ENCODE data around the gene OR10A6. TPM values are rescaled to one million over a fixed set of nuclear protein-coding genes. Genes with fewer than 3 reads are reported as not detected.

Gene OR10A6
- total and polyA plus RNA-seq, 5 donors, result not detected

DNA sequence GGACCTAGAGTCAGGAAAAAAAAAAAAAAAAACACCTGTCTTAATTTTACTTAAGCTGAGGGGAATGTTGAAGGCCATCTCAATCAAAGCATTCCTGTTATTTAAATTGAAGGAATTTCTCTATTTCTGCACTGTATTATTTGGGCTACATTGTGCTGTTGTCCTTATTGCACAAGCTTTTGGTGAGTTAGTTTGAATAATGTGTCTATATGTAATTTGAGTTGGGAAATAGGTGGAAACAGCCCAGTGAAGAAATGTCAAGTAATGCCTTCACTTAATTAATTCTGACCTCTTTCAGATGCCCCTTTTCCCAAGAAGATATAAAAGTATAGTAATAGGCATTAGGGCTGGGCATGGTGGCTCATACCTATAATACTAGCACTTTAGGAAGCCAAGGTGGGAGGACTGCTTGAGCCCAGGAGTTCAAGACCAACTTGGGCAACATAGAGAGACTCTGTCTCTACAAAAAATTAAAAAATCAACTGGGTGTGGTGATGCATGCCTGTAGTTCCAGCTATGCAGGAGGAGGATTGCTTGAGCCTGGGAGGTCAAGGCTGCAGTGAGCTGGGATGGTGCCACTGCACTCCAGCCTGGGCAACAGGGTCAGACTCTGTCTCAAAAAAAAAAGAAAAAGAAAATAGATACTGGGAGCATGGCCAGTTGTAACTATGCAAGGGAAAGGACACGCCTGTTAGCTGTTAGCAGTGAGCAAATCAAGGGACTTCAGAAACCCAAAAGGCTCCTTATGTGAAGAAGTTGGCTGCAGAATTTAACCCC is 34.9 kb downstream of the OR10A6 start:
- 25% methylated on average over 1 of the region's 1 CpG for WGBS
- intact Hi-C loops (cut with DNase I), result loop anchor here in 1 of 4 donors (10.0 kb wide), 1 partner anchor 199 kb away; no protein-coding TSS in a partner anchor
- no peak overlapping the region for H3K27ac ChIP-seq (ENCODE audit: low read length)
- no peaks in the 10 kb centered on the region for H3K27me3 ChIP-seq (ENCODE audit: control insufficient read depth, insufficient read depth)
- ATAC-seq, result no peak
- H3K4me3 ChIP-seq (ENCODE audit: low read length), result no peak overlapping the region
- peaks cover 1% of the 10 kb centered on the region for H3K9me3 ChIP-seq (ENCODE audit: control insufficient read depth, low read length)
- no peaks in the 10 kb centered on the region for H3K4me1 ChIP-seq (ENCODE audit: control insufficient read depth, insufficient read depth, low read length)
- no peak for DNase-seq

DNA sequence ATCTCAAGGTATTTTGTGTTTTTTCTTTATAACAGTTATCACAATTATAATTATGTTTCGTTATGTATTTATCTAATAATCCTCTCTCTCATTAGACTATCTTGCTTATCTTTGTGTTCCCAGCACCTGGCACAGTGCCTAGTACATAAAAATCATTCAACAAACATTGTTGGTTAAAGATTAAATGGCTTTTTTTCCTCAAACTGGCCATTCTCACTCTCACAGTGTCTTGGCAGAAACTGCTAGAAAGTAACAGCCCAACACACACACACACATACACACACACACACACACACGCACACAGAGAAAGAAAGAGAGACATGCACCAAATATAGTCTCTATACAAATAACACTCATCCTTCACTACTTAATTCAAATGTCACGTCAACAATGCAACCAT is 36.8 kb downstream of the OR10A6 start:
- H3K27ac ChIP-seq (ENCODE audit: low read length), result no peak overlapping the region
- ATAC-seq (no peak), DNase-seq (no peak)
- H3K9me3 ChIP-seq (ENCODE audit: control insufficient read depth, low read length), result peaks cover 1% of the 10 kb centered on the region
- 38% methylated on average over 3 of the region's 3 CpGs for WGBS
- intact Hi-C loops (cut with DNase I), result loop anchor here in 3 of 4 donors (5.0 to 10.0 kb wide), 2 partner anchors 93 to 201 kb away; partner anchors contain the start of gene EIF3F (in 3 of the 3)
- H3K4me1 ChIP-seq (ENCODE audit: control insufficient read depth, insufficient read depth, low read length), result peaks cover 1% of the 10 kb centered on the region
- H3K27me3 ChIP-seq (ENCODE audit: control insufficient read depth, insufficient read depth), result no peaks in the 10 kb centered on the region
- H3K4me3 ChIP-seq (ENCODE audit: low read length), result no peak overlapping the region

DNA sequence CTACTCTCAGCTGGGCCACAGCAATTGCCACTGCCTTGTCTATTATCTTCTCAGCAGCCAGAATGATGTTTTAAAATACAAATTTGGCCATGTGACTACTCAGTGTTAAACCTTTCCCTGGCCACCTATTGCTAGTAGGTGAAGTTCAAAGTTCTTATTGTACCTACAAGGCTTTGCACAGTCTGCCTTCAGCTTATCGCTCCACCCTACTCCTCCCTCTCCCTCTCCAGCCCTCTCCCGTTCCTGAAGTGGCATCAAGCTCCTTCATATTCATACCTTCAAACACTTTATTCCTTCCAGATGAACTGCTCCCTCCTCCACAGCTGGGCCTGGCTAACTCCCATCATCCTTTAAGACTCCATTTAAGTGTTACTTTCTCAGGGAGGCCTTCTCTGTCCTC is 37.3 kb downstream of the OR10A6 start:
- ATAC-seq, result no peak
- no peak for DNase-seq
- Histone ChIP-seq H3K27me3 (ENCODE audit: control insufficient read depth, insufficient read depth) (no peaks in the 10 kb centered on the region), H3K4me1 (ENCODE audit: control insufficient read depth, insufficient read depth, low read length) (peaks cover 1% of the 10 kb centered on the region), H3K9me3 (ENCODE audit: control insufficient read depth, low read length) (peaks cover 1% of the 10 kb centered on the region), H3K27ac (ENCODE audit: low read length) (no peak overlapping the region), H3K4me3 (ENCODE audit: low read length) (no peak overlapping the region)
- intact Hi-C loops (cut with DNase I), result loop anchor here (2.0 to 10.0 kb wide), 3 partner anchors 93 to 201 kb away; partner anchors contain the start of gene EIF3F (in 4 of the 4)
- WGBS, result 75% methylated on average over 2 of the region's 2 CpGs

DNA sequence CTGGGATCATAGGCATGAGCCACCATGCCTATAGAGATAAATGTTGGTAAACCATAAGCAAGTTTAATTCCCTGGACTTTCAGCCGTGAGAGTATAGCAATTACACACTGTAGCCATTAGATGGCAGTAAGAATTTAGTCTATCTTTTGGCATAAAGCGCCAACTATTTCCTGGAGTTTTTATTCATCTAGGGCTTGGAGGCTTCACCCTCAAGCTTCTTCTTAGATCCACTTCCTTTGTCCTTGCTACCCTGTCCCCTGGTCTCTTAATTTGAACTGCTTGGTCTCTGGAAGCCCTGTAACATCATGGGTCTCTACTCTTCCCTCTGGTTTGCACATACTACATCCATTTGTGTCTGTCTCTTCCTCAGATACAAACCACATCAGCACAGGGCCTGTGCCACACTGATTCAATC is 38.2 kb downstream of the OR10A6 start:
- Histone ChIP-seq H3K27ac (ENCODE audit: low read length) (no peak overlapping the region), H3K4me3 (ENCODE audit: low read length) (no peak overlapping the region), H3K9me3 (ENCODE audit: control insufficient read depth, low read length) (peaks cover 1% of the 10 kb centered on the region), H3K4me1 (ENCODE audit: control insufficient read depth, insufficient read depth, low read length) (peaks cover 1% of the 10 kb centered on the region), H3K27me3 (ENCODE audit: control insufficient read depth, insufficient read depth) (no peaks in the 10 kb centered on the region)
- intact Hi-C loops (cut with DNase I), result loop anchor here (2.0 to 10.0 kb wide), 3 partner anchors 94 to 202 kb away; partner anchors contain the start of gene EIF3F (in 4 of the 4)
- 10% methylated on average over 2 of the region's 2 CpGs for WGBS
- peak; percentile 50 to 68 for ATAC-seq
- no peak for DNase-seq

DNA sequence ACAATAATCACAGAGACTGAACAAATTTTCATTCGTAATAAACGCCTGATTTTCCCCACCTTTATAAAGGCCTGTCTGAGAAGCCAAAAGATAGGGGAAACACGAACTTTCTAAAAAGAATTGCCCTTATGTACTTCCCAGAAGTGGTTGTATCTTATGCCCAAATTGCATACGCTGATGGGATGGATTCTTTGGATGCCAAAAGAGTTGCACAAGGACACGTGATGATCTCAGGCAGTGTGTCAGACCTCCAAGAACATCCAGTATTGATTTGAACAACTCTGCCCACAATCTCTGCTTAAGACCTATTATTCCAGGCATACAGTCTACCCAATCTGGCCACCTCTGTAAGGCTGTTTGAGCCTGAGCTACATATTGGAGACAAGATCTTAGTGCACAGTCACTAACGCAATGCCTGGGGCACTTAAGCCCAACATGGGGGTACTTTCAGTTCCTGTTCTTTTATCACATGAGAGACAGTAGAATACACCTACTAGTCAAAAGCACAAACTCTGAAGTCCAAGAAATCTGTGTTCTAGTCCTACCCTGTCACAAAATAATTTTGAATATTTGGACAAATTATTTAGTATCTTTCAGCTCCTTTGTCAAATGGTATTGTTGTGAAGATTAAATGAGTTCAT is 38.9 kb downstream of the OR10A6 start:
- H3K4me1 ChIP-seq (ENCODE audit: control insufficient read depth, insufficient read depth, low read length), result peaks cover 1% of the 10 kb centered on the region
- DNase-seq (no peak), ATAC-seq (peak; percentile 68 to 71)
- H3K9me3 ChIP-seq (ENCODE audit: control insufficient read depth, low read length), result peaks cover 1% of the 10 kb centered on the region
- H3K27ac ChIP-seq (ENCODE audit: low read length), result peak overlapping the region; percentile 85
- 29% methylated on average over 6 of the region's 6 CpGs for WGBS
- intact Hi-C loops (cut with DNase I), result loop anchor here (2.0 to 10.0 kb wide), 3 partner anchors 95 to 203 kb away; partner anchors contain the start of gene EIF3F (in 4 of the 4)
- no peaks in the 10 kb centered on the region for H3K27me3 ChIP-seq (ENCODE audit: control insufficient read depth, insufficient read depth)
- no peak overlapping the region for H3K4me3 ChIP-seq (ENCODE audit: low read length)

DNA sequence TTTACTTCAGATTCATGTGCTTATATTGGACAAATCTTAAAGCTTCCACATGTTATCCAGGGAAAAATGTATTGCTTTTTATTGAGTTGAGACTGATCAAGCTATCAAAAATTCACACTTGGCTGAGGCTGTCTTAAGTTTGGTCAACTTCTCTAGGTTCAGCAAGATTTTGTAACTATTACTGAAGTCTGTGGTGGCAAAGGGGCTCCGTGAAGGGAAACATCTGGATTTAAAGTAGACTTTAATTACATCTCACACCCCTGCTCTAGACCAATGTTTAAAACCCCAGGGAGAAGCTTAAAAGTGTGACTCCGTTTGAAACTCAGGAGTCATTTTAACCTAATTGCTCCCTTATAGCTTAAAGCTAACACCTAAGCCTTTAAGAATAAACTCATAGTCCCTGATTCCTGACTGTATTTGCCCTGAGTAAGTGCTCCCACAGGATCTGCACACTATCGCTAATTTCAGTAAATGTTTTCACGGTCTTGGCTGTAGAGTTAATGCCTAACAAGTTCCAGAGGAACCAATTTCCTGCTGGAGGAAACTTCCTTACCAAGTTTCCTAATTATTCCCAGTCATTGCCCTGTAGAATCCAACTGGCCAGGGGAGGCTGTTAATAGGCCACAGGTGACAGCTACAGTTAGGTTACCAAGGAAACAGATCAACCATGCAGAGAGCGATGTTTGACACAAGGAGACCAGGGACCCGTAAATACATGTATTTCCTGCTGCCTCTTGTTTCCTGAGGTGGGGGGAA is 40.5 kb downstream of the OR10A6 start:
- Histone ChIP-seq H3K4me3 (ENCODE audit: low read length) (no peak overlapping the region), H3K27ac (ENCODE audit: low read length) (no peak overlapping the region), H3K4me1 (ENCODE audit: control insufficient read depth, insufficient read depth, low read length) (peaks cover 1% of the 10 kb centered on the region), H3K27me3 (ENCODE audit: control insufficient read depth, insufficient read depth) (no peaks in the 10 kb centered on the region), H3K9me3 (ENCODE audit: control insufficient read depth, low read length) (peaks cover 1% of the 10 kb centered on the region)
- WGBS, result 29% methylated on average over 6 of the region's 6 CpGs
- DNase-seq (no peak), ATAC-seq (no peak)
- intact Hi-C loops (cut with DNase I), result loop anchor here in 3 of 4 donors (5.0 to 10.0 kb wide), 2 partner anchors 97 to 204 kb away; partner anchors contain the start of gene EIF3F (in 3 of the 3)

DNA sequence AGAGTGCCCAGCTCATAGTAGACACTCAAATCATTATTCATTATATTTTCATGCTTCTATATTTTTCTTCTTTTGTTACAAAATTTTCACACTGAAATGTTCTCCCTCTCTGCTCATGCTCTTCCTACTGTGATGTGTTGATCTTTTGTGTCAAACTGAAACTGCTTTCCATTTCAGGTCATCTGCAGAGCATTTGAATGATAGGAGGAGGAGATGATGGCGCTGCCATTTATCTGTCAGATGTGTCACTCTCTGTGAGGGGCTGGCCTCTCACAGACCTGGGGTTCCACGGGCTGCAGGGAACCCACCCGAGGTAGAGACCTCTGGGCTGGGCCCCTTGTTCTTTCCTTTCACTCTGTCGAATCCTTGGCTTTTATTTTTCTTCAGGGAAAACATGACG is 41.1 kb downstream of the OR10A6 start:
- Histone ChIP-seq H3K4me1 (ENCODE audit: control insufficient read depth, insufficient read depth, low read length) (peaks cover 1% of the 10 kb centered on the region), H3K9me3 (ENCODE audit: control insufficient read depth, low read length) (peaks cover 1% of the 10 kb centered on the region), H3K27me3 (ENCODE audit: control insufficient read depth, insufficient read depth) (no peaks in the 10 kb centered on the region), H3K27ac (ENCODE audit: low read length) (no peak overlapping the region), H3K4me3 (ENCODE audit: low read length) (no peak overlapping the region)
- 50% methylated on average over 5 of the region's 5 CpGs for WGBS
- intact Hi-C loops (cut with DNase I), result loop anchor here in 3 of 4 donors (5.0 to 10.0 kb wide), 2 partner anchors 97 to 205 kb away; partner anchors contain the start of gene EIF3F (in 3 of the 3)
- ATAC-seq, result no peak
- DNase-seq, result no peak

DNA sequence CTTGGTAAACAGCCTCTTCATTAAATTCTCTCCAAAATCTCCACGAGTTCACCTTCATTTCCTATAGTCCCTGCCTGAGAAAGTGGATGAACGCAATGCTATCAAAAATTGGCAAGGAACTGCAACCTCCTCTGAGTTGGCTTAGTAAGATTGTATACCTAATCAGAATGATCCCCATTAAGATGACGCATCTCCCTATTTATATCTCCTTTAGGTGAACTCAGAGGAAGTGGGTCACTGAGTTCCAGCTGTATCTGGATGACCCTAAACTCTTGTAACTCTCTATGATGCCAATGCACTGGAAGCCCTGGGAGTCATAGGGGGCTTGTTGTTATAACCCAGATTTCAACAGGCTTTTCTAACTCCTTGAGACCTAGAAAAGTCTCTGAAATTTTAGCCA is 48.2 kb downstream of the OR10A6 start:
- Histone ChIP-seq H3K4me1 (ENCODE audit: control insufficient read depth, insufficient read depth, low read length) (no peaks in the 10 kb centered on the region), H3K27ac (ENCODE audit: low read length) (no peak overlapping the region), H3K4me3 (ENCODE audit: low read length) (no peak overlapping the region), H3K27me3 (ENCODE audit: control insufficient read depth, insufficient read depth) (no peaks in the 10 kb centered on the region), H3K9me3 (ENCODE audit: control insufficient read depth, low read length) (no peaks in the 10 kb centered on the region)
- no peak for DNase-seq
- intact Hi-C loops (cut with DNase I), result no loop called here
- ATAC-seq, result no peak
- 47% methylated on average over 3 of the region's 3 CpGs for WGBS

Data from right cardiac atrium (tissue), 5 donors.